ENCODE data around the gene EML5. TPM values are rescaled to one million over a fixed set of nuclear protein-coding genes. Genes with fewer than 3 reads are reported as not detected.
"Not testable (repeated sequence)": the region's sequence is repeated elsewhere in the genome, so short reads cannot be mapped to it uniquely, and the experiment has no call there.

The EML5 gene
- polyA plus RNA-seq, 3 donors: not detected

DNA sequence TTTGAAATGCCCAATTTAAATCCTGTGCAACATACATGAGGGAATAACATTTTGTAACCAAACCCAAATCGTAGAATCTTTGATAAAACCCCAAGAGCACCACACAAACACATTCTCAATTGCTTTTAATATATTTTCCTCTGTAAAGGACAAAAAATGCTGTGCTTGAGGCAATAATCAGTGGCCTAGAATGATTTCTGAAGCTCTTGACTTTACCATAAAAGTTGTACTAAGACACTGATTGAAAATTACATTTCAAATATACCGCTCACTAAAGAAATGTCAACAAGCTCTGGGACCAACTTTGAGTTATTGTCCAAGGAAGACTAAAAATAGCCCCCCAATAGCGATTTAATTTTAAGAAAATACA is 1.5 kb downstream of the EML5 start:
- Histone ChIP-seq H3K9me3 (replicated peaks in 1 of 2; ENCODE audit: control insufficient read depth in 1 of 2, insufficient read depth in 1 of 2, low read length in 2 of 2) (peaks cover 3% of the 10 kb centered on the region in 2 donors), H3K36me3 (replicated peaks in 1 of 2; ENCODE audit: control insufficient read depth in 1 of 2, insufficient read depth in 2 of 2, low read length in 2 of 2) (no peaks in the 10 kb centered on the region), H3K4me3 (replicated peaks in 1 of 3; ENCODE audit: low read depth in 2 of 3, low read length in 3 of 3) (no peak overlapping the region), H3K9ac (ENCODE audit: insufficient read depth, low read length, poor library complexity, severe bottlenecking) (no peak overlapping the region), H4K20me1 (ENCODE audit: insufficient read depth, low read length) (no peaks in the 10 kb centered on the region), H3K4me2 (replicated peaks; ENCODE audit: extremely low read depth, low read length, poor library complexity, severe bottlenecking) (no peak overlapping the region), H3K27ac (ENCODE audit: low read depth in 1 of 2, low read length in 2 of 2) (no peak overlapping the region), H3K79me2 (ENCODE audit: insufficient read depth, low read length) (no peaks in the 10 kb centered on the region), H2AFZ (ENCODE audit: insufficient read depth, low read depth, low read length, poor library complexity, severe bottlenecking) (no peak overlapping the region), H3K4me1 (ENCODE audit: control insufficient read depth in 1 of 2, insufficient read depth in 2 of 2, low read length in 2 of 2) (peaks cover 12 to 17% of the 10 kb centered on the region in 2 donors), H3K27me3 (ENCODE audit: control insufficient read depth in 2 of 2, insufficient read depth in 2 of 2, low read length in 2 of 2) (peaks cover 24 to 54% of the 10 kb centered on the region in 2 donors)
- DNase-seq: no peak
- intact Hi-C loops (cut with micrococcal nuclease): no loop called here
- Mint-ChIP-seq H3K27me3 (ENCODE audit: low read depth in 3 of 3) (peaks cover 39 to 62% (median 51%) of the 10 kb centered on the region in 3 donors), H3K36me3 (no peaks in the 10 kb centered on the region), H3K9me3 (peaks cover 3 to 18% (median 9%) of the 10 kb centered on the region in 7 donors), H3K4me1 (peaks cover 13% of the 10 kb centered on the region), H3K4me3 (peak overlapping the region in 1 of 2 donors; percentile 86), H3K27ac (no peak overlapping the region)
- TF ChIP-seq, protein P1, sequence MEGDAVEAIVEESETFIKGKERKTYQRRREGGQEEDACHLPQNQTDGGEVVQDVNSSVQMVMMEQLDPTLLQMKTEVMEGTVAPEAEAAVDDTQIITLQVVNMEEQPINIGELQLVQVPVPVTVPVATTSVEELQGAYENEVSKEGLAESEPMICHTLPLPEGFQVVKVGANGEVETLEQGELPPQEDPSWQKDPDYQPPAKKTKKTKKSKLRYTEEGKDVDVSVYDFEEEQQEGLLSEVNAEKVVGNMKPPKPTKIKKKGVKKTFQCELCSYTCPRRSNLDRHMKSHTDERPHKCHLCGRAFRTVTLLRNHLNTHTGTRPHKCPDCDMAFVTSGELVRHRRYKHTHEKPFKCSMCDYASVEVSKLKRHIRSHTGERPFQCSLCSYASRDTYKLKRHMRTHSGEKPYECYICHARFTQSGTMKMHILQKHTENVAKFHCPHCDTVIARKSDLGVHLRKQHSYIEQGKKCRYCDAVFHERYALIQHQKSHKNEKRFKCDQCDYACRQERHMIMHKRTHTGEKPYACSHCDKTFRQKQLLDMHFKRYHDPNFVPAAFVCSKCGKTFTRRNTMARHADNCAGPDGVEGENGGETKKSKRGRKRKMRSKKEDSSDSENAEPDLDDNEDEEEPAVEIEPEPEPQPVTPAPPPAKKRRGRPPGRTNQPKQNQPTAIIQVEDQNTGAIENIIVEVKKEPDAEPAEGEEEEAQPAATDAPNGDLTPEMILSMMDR (IDR thresholded peaks at IDR 0.05): no peak
- no CpG with 5 or more reads among the region's 3 CpGs for WGBS (ENCODE audit: insufficient coverage)

DNA sequence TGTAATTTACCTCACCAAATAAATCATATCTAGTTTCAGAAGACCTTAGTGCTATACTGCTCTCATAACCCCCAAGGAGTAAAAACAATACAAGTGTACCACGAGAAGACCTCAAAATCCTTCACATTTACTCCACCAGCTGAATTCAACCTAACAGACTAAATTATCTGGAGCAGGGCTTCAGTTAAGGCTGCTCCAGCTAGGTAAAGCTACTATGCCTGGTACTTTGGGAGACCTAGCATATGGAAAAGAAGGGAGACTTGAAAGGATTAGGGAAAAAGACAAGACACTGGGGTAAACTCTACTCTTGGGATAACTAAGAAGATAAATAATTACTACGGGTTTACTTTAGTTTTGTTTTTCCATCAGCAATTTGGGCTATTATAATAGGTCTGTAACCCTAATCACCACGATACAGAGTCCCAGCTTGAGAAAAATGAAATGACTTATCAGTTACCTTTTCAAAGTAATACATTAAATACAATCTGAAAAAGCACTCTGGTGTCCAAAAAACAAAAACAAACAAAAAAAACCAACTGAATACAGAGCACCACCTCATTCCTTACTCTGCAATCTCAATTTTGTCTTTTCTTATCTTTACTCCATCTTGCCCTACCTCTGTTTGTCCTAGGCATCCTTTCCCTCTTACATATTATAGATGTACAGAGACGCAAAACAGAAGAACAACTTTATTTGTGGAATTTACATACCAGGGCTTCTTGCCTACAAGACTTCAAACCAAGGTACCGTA is 2.1 kb downstream of the EML5 start:
- Histone ChIP-seq H3K36me3 (replicated peaks in 1 of 2; ENCODE audit: control insufficient read depth in 1 of 2, insufficient read depth in 2 of 2, low read length in 2 of 2) (no peaks in the 10 kb centered on the region), H3K4me2 (replicated peaks; ENCODE audit: extremely low read depth, low read length, poor library complexity, severe bottlenecking) (no peak overlapping the region), H3K27ac (ENCODE audit: low read depth in 1 of 2, low read length in 2 of 2) (no peak overlapping the region), H3K27me3 (ENCODE audit: control insufficient read depth in 2 of 2, insufficient read depth in 2 of 2, low read length in 2 of 2) (peaks cover 24 to 54% of the 10 kb centered on the region in 2 donors), H3K4me1 (ENCODE audit: control insufficient read depth in 1 of 2, insufficient read depth in 2 of 2, low read length in 2 of 2) (peaks cover 12 to 17% of the 10 kb centered on the region in 2 donors), H2AFZ (ENCODE audit: insufficient read depth, low read depth, low read length, poor library complexity, severe bottlenecking) (no peak overlapping the region), H3K9me3 (replicated peaks in 1 of 2; ENCODE audit: control insufficient read depth in 1 of 2, insufficient read depth in 1 of 2, low read length in 2 of 2) (peaks cover 3% of the 10 kb centered on the region in 2 donors), H3K4me3 (replicated peaks in 1 of 3; ENCODE audit: low read depth in 2 of 3, low read length in 3 of 3) (no peak overlapping the region), H3K79me2 (ENCODE audit: insufficient read depth, low read length) (no peaks in the 10 kb centered on the region), H4K20me1 (ENCODE audit: insufficient read depth, low read length) (no peaks in the 10 kb centered on the region), H3K9ac (ENCODE audit: insufficient read depth, low read length, poor library complexity, severe bottlenecking) (no peak overlapping the region)
- H3K4me1 Mint-ChIP-seq: peaks cover 13% of the 10 kb centered on the region
- WGBS (ENCODE audit: insufficient coverage): 96% methylated on average over 3 of the region's 5 CpGs
- no peak for DNase-seq
- H3K36me3 Mint-ChIP-seq: no peaks in the 10 kb centered on the region
- peaks cover 6 to 18% (median 10%) of the 10 kb centered on the region in 7 donors for H3K9me3 Mint-ChIP-seq
- TF ChIP-seq, protein P1 (IDR thresholded peaks at IDR 0.05): no peak
- H3K27ac Mint-ChIP-seq: no peak overlapping the region
- intact Hi-C loops (cut with micrococcal nuclease): no loop called here
- H3K27me3 Mint-ChIP-seq (ENCODE audit: low read depth in 3 of 3): peaks cover 39 to 60% (median 52%) of the 10 kb centered on the region in 3 donors
- peak overlapping the region in 1 of 2 donors; percentile 86 for H3K4me3 Mint-ChIP-seq

DNA sequence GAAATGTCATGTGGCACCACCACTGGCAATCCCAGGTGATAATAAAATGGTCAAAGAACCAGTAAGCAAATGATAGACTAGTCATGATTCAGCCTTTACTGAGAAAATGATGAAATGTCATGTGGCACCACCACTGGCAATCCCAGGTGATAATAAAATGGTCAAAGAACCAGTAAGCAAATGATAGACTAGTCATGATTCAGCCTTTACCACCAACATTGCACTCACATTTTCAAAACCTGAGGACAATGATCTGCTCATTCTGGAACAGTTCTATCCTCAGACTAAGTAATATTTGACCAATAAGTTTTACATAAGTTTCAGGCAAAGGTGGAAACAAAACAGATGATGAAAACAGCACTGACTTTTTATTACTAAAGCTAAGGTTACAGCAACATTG is 3.2 kb downstream of the EML5 start:
- H3K79me2 ChIP-seq (ENCODE audit: insufficient read depth, low read length); H3K27ac Mint-ChIP-seq; H2AFZ ChIP-seq (ENCODE audit: insufficient read depth, low read depth, low read length, poor library complexity, severe bottlenecking); H3K36me3 ChIP-seq (replicated peaks in 1 of 2; ENCODE audit: control insufficient read depth in 1 of 2, insufficient read depth in 2 of 2, low read length in 2 of 2); intact Hi-C loops (cut with micrococcal nuclease); H3K9me3 ChIP-seq (replicated peaks in 1 of 2; ENCODE audit: control insufficient read depth in 1 of 2, insufficient read depth in 1 of 2, low read length in 2 of 2); H3K27ac ChIP-seq (ENCODE audit: low read depth in 1 of 2, low read length in 2 of 2); H3K9ac ChIP-seq (ENCODE audit: insufficient read depth, low read length, poor library complexity, severe bottlenecking); H3K4me2 ChIP-seq (replicated peaks; ENCODE audit: extremely low read depth, low read length, poor library complexity, severe bottlenecking); DNase-seq; H3K4me3 ChIP-seq (replicated peaks in 1 of 3; ENCODE audit: low read depth in 2 of 3, low read length in 3 of 3); H3K36me3 Mint-ChIP-seq; H4K20me1 ChIP-seq (ENCODE audit: insufficient read depth, low read length); H3K4me3 Mint-ChIP-seq: not testable (repeated sequence)
- peaks cover 13% of the 10 kb centered on the region for H3K4me1 Mint-ChIP-seq
- peaks cover 39 to 56% (median 50%) of the 10 kb centered on the region in 3 donors for H3K27me3 Mint-ChIP-seq (ENCODE audit: low read depth in 3 of 3)
- peaks cover 10 to 18% (median 12%) of the 10 kb centered on the region in 7 donors for H3K9me3 Mint-ChIP-seq
- Histone ChIP-seq H3K4me1 (ENCODE audit: control insufficient read depth in 1 of 2, insufficient read depth in 2 of 2, low read length in 2 of 2) (peaks cover 12 to 17% of the 10 kb centered on the region in 2 donors), H3K27me3 (ENCODE audit: control insufficient read depth in 2 of 2, insufficient read depth in 2 of 2, low read length in 2 of 2) (peaks cover 24 to 50% of the 10 kb centered on the region in 2 donors)
